Endothelial cell of umbilical vein (primary cell): Measurements from ENCODE around the gene SSB.

Experiments
- CTCF ChIP-seq, 2 donors: IDR thresholded peaks; 1 replicate in 1 of 2; 2 replicates in 1 of 2; pipeline ENCODE4 v1.5.1; 2011; ENCODE audit warnings: low read length in 2 of 2, mild to moderate bottlenecking in 2 of 2, moderate library complexity in 2 of 2, control low read depth in 1 of 2, inconsistent platforms in 1 of 2, low read depth in 1 of 2; ENCODE audit not compliant: insufficient read depth in 1 of 2; ENCODE audit errors: extremely low read depth in 1 of 2
- EZH2 ChIP-seq: IDR thresholded peaks from 2 replicates; pipeline ENCODE4 v1.6.1; 2012; ENCODE audit warnings: borderline replicate concordance, low read depth, mild to moderate bottlenecking, moderate library complexity, low read length, inconsistent platforms; ENCODE audit not compliant: severe bottlenecking
- POLR2AphosphoS5 ChIP-seq: IDR thresholded peaks from 2 replicates; pipeline ENCODE4 v1.6.1; 2012; ENCODE audit warnings: low read depth, mild to moderate bottlenecking, control low read depth, low read length, moderate library complexity; ENCODE audit not compliant: insufficient read depth
- TF ChIP-seq, protein P1 (sequence below): IDR thresholded peaks from 2 replicates; pipeline ENCODE4 v1.6.1; 2011; ENCODE audit not compliant: insufficient read depth, insufficient read length

GRCh38 chr2:169849710-169850109 lies 51.0 kb downstream of the SSB start:
- TF ChIP-seq POLR2AphosphoS5 (no peak), EZH2 (no peak), CTCF (IDR thresholded peaks at IDR 0.05; ENCODE audit: extremely low read depth in 1 of 2, insufficient read depth in 1 of 2, low read depth in 1 of 2, low read length in 2 of 2) (no peak)
- TF ChIP-seq, protein P1, sequence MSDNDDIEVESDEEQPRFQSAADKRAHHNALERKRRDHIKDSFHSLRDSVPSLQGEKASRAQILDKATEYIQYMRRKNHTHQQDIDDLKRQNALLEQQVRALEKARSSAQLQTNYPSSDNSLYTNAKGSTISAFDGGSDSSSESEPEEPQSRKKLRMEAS: no peak
